ENCODE data around the gene RHOU.
"Not testable (repeated sequence)": the region's sequence is repeated elsewhere in the genome, so short reads cannot be mapped to it uniquely, and the experiment has no call there.

RHOU gene

DNA sequence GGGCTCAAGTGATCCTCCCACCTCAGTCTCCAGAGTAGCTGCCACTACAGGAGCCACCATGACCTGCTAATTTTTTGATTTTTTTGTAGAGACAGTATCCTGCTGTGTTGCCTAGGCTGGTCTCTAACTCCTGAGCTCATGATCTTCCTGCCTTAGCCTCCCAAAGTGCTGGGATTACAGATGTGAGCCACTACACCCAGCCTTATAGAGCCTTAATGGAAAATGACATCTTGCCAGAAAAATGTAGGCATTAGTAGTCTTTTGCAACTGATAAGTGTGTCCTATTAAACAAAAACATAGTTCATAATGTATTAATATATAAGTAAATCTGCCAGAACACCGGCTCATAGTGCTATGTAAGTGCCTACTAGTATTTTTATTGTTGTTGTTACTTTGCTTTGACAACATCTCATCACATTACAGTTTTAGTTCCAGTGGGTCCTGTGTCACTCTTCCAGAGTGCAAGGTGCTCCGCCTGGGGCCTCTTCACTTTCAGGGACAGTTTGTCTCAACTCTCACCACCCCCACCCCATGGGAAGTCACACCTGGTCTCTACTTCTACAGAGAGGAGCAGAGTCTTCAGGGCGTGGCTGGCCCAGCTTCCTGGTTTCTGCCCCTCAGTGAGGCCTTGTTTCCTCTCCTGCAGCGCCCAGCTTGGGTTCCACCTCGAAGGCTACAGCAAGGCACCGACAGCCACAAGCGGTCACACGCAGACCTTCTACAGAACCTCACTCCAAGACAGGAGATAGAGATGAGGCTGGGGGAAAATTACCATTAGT, 30.1 kb downstream of the RHOU start:
- no peak for DNase-seq

DNA sequence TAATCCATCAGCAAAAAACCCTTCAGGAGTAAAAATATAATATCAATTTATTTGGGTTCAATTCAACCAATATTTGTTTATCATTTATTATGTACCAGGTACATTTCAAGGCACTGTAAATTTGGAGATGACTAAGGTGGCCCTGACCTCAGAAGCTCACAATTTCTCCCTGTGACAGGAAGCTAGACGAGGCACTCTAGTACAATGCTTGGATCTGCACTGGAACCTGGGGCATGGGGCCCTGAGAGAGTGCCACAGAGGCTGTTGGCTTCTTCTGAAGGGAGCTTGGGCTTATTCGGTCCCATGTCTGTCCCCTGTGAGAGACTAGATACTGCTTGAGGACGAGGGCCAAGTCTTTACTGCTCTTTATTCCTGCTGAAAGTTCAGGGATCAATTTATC, 31.5 kb downstream of the RHOU start:
- no peak for DNase-seq

DNA sequence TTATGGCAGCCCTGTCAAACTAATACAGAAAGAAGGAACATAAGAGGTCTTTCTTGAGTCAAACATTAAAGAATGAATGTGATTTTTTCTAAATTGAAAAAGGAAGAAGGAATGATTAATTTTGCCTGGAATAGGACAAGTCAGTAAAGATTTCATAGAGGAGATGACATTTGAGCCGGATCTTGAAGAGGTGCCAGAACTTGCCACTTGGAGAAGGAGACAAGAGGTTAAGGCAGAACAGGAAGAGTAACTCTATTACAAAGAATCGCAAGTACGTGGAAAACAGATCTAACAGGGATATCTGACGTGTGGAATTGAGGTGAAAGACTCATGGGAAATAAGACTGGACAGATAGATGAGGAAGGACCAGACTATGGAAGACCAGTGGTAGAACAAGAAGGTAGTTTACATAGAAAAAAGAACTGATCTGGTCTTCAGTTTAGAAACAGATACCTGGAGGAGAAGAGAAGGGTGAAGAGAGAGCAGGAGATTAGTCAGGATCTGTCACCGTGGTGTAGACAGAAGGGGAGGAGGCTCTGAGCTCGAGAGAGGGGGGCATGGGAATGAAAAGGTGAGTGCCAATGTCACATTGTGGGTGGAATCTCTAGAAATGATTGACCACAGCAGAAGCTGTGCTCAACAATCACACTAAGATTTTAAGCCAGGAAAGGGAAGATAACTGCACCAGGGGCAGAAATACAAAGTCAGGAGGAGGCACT, 32.5 kb downstream of the RHOU start:
- DNase-seq, result no peak

DNA sequence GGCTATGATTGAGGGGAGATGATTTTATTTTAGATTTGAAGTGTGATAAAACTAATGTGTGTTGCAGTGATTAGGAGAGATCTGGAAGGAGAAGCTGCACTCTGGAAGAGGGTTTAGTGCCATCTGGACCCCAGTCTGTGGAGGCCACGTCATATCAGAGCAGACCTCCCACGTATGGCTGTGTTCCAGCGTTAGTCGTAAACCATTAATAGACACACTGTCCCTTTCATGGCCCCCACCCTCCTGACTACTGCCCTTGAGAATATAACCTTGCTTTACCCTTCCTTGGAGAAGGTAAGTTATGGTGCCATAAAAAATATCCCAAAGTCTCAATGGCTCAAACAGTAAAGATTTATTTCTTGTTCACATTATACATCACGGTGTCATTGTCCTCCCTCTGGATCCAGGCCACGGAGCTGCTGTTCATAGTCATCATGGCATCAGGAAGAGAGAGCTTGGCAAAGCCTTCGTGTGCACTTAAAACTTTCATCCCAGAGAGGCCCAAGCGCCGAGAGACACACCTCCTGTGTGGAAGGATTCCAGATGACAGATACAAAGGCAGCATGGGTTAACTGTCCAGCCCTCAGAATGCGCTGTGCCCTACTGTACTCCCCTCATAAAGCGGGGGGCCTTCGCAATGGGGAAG, 33.2 kb downstream of the RHOU start:
- no peak for DNase-seq

DNA sequence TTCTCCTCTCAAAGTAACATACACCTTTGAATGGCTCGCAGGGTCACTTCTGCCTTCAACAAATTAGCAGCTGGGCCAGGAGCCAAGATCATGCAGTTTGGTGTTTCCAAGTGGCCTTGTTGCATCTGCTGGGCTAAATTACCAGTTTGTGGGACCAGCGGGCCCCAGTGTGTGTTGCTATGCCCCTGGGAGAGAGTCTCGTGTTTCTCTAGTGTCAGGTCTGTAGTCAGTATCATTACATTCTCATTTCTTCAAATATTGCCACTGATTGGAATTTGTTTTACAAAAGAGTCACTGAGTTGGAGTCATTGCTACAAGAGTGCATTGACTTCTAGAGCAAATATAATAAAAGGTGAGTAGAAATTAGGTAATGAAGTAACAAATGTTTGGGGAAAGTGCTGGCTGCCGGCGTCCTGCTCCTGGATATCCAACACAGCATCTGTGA, 35.5 kb downstream of the RHOU start:
- no peak for DNase-seq

DNA sequence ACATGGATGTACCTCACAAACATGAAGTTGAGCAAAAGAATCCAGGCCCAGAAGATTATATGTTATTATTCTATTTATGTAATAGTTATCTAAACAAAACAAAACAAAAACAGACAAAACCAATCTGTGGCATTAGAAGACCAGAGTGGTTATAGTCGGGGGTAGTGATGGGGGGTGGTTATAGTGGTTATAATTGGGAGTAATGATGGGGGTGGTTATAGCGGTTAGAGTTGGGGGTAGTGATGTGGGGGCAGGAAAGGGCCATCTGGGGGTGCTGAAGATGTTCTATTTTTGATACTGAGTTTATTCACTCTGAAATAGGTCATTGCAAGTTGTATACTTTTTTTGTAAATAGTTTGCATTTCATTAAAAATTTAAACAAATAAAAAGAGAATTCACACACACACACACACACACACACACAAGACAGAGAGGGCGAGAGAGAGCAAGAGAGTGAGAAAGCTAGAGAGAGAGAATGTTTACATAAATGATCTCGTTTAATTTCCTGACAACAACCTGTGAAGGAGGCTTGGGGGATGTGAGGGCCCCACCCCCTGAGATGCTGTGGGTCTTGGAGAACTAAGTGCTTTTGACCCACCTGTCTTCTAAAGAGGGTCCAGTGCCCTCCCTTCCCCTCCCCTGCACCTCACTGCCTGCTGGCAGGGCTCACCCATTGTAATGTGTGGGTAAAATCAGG, 37.4 kb downstream of the RHOU start:
- DNase-seq, result no peak

DNA sequence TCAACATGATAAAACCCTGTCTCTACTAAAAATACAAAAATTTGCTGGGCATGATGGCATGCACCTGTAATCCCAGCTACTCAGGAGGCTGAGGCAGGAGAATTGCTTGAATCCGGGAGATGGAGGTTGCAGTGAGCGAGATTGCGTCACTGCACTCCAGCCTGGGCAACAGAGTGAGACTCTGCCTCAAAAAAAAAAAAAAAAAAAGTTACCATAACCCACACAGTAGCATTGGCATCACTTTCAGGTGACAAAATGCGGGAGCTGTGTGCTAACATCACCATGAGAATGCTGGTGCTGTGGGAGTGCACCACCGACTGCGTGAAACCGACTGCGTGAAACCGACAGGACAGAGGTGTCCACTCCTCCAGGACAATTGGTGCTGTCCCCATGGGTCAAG, 40.7 kb downstream of the RHOU start:
- not testable (repeated sequence) for DNase-seq

DNA sequence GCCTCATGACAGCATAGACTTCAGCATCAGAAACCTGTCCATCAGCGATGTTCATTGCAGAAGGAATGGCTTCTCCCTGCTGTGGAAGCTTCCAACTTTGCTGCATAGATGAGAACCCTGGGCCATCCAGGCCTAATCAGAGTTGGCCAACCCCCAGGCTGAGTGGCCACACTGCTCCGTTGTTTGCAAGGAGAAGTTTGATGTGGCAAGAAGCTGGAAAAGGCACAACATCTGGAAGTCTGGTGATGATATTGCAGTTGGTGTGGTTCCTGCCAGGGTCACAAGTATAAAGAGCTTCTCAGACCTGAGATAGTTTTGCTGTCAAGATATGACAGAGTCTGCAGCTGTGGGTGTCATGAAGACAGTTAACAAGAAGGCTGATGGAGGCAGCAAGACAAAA, 41.2 kb downstream of the RHOU start:
- DNase-seq, result no peak

DNA sequence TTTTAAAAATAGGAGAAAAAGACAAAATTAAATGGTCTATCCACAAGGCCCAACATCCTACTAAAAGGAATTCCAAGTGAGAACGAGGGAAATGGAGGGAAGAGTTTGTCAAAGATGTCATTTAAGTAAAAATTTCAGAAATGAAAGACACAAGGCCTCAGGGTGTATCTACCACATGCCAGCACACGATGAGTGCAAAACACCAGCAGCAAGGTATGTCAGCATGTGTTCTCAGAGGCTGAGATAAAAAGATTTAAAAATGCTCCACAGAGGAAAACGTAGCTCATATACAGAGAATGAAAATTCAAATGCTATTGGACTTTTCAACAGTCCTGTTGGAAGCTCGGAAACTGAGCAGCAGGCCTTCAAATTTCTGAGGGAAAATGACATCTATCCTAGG, 42.0 kb downstream of the RHOU start:
- no peak for DNase-seq

DNA sequence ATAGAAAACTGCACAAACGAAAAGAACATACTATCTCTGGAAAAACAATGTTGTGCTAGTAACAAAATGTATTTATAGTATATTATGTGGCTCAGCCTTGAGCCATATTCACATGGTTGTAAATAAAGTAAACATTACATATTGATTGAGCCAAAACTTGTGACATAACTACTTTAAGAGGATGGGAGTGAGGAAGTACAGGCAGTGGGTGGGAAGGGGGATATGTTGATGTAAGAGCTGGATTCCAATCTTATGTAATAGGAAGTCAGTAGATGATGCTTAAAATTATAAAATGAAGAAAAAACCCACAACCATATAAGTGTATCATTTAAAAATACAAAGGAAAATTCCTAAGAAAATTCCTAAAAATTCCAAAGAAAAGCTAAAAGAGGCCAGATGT, 42.7 kb downstream of the RHOU start:
- no peak for DNase-seq

DNA sequence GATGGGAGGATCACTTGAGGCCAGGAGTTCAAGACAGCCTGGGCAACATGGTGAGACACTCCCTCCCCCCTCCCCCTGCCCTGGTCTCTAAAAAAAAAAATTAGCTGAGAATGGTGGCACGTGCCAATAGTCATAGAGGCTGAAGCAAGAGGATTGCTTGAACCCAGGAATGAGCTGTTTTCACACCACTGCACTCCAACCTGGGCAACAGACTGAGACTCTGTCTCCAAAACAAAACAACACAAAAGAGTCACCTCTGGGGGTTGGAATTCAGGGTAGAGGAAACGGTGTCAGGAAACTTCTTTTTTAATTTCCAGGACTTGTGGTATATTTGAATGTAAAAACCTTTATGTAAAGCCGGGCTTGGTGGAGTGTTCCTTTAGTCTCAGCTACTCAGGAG, 43.2 kb downstream of the RHOU start:
- no peak for DNase-seq

DNA sequence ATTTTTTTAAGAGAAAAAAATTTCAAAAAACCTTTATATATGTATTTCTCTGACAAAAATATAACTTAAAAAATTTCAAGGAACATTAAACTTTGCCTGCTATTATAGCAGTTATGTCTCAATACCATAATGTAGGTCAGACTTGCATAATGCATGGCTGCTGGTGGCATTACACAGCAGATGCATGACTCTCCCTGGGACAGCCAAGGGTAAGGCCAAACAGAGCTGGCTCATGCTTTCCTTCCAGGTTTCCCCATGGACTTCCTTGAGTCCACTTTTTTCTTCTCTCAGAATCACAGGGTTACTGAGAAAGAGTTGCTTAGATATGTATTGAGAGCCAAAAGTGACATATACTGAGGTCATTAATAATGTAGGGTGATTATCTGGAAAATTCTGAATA, 43.7 kb downstream of the RHOU start:
- DNase-seq, result no peak

DNA sequence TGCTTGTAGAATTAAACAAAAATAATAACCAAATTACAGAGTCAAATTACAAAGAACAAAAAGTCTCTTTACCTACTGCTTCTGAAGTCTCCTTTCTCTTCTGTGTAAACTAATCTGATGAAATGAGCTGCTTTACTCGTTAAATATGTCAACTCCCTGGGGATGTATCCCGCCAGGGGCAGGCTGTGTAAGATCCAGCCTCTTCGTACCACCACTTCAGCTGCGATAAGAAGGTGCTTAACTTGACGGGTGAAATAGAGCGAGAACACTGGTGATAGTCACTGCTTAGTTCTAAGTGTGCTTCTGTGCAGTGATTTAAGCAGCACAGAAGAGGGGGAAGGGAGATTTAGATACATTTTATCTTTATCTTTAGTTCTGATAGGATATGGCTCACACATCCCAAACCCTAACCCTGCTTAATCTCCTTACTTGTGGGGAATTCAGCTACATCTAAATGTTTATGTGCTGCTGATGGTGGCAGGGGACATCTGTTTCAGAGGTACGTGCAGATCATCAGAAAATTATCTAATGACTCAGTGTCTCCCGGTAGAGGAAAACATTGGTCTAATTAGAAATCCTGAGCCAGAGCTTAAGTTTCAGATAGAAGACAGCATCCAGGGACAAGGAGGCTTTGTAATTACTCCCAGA, 46.0 kb downstream of the RHOU start:
- no peak for DNase-seq

DNA sequence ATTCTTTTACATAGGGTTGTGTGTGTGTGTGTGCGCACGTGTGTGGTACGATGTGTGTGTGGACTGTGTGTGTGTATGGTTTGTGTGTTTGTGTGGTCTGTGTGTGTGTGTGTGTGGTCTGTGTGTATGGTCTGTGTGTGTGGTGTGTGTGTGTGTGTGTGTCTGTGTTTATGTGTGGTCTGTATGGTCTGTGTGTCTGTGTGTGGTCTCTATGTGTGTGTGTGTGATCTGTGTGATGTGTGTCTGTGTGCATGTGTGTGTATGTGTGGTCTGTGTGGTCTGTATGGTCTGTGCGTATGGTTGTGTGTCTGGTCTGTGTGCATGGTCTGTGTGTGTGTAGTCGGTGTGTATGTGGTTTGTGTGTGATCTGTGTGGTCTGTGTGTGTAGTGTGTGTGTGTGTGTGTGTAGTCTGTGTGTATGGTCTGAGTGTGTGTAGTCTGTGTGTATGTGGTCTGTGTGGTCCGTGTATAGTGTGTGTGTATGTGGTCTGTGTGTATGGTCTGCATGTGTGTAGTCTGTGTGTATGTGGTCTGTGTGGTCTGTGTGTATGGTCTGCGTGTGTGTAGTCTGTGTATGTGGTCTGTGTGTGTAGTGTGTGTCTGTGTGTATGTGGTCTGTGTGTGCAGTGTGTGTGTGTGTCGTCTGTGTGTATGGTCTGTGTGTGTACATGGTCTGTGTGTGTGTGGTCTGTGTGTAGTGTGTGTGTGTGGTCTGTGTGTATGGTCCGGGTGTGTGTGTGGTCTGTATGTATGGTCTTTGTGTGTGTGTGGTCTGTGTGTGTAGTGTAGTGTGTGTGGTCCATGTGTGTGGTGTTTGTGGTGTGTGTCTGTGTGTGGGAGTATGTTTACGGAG, 46.8 kb downstream of the RHOU start:
- no peak for DNase-seq

DNA sequence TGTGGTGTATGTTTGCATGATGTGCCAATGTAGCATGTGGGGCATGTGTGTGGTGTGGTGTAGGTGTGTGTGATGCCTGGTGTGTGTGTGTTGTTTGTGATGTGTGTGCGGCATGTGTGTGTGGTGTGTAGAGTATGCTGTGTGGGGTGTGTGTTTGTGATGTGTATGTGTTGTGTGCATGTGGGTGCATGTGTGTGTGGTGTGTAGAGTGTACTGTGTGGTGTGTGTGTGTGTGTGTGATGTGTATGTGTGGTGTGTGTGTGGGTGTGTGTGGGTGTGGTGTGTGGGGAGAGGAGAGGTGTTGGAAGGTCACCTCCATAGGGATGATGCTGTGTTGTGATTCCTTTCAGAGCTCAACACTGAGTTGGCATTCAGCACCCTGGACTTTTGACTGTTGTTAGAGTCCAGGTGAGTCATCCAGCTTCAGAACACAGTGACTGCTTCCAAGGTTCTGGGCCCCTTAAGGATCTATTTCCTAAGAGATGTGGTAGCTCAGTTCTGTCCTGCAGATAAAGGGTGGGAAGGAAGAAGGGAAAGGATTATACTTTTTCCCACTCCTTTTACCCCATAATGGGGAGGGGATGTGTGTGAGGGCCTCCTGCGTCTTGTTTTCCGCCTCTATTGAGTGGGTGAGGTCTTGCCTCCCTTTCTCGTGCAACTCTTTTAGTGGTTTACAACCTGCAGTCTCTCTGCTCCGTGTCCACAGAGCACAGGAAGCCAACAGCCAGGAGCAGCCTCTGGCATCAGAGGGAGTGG, 47.6 kb downstream of the RHOU start:
- no peak for DNase-seq

DNA sequence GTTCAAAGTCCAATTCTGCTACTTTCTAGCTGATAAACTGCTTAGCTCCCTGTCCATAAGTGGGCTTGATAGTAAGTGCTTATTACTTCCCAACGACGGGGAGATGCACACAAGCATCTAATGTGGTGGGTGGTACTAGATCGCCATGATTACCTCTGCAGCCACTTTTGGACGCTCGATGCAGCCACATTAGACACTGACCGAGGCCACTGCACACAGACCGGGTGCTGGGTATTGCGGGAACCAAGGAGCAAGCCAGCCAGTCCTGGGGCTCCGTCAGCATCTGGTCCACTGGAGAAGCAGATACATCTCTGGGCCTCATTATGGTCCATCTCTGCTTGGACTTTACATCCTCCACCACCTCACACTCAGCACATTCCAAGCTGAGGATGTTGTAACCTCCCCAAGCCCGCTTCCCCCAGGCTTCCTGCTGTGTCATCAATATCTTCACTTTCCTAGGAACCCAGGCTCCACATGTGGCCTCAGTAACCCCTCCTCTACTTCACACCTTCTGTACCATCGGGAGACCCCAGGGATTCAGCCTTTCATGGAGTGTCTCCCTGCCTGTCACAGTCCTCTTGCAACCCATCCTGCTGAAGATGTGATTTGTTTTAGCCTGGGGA, 48.2 kb downstream of the RHOU start:
- DNase-seq, result no peak

DNA sequence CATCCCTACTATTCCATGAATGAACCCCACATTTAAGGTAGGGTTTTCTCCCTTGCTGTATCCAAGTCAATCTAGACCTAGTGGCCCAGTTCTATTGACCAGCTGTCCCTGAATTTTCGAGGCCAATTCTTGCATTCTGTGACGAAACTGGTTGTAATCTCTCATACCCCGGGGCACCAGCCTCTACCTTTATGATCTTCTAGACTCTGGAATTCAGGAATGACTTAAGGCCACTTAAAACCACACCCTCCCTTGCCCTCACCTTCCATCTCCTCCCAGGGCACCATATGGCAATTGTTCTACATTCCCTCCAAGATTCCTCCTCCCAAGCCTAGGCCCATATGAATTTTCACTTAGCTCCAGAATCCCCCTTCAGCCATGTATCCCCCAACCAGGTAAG, 48.9 kb downstream of the RHOU start:
- DNase-seq, result no peak

DNA sequence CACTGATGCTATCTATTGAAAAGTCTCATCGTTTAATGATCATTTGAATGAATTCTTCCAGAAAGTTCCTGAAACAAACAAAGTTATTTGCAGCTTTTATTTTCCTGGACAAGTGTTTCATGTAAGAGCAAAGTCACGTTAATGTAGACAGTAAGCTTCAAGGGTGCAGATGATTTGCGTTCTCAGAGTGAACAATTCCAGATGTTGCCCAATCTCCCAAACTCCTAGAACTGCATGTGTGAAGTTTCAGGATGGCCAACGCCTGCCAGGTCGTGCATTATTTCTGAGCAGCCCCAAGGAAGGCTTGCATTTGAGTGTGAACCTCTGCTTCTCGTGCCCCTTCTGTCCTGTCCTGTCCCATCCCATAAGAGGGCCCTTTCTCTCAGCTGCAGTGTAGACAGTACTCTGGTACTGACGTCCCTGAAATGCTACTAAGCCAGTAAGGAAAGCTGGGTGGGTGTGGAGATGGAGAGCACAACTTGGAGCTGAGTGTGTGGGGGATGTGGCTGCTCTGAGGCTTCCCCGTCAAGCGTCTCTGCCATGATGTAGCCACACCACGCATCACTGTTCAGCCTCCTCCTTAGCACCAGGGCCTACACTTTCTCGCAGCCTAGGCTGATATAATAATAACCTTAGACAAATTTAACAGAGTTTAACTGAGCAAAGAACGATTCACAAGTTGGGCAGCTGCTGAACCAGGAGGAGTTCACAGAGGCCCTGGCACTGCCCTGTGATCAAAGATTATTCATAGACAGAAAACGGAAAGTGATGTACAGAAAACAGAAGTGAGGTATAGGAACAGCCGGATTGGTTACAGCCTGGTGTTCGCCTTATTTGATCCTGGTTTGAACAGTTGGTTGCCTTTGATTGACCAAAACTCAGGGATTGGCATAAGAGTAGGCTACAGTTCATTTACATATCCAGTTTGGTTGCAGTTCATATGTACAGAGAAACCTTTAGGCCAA, 50.4 kb downstream of the RHOU start:
- no peak for DNase-seq

DNA sequence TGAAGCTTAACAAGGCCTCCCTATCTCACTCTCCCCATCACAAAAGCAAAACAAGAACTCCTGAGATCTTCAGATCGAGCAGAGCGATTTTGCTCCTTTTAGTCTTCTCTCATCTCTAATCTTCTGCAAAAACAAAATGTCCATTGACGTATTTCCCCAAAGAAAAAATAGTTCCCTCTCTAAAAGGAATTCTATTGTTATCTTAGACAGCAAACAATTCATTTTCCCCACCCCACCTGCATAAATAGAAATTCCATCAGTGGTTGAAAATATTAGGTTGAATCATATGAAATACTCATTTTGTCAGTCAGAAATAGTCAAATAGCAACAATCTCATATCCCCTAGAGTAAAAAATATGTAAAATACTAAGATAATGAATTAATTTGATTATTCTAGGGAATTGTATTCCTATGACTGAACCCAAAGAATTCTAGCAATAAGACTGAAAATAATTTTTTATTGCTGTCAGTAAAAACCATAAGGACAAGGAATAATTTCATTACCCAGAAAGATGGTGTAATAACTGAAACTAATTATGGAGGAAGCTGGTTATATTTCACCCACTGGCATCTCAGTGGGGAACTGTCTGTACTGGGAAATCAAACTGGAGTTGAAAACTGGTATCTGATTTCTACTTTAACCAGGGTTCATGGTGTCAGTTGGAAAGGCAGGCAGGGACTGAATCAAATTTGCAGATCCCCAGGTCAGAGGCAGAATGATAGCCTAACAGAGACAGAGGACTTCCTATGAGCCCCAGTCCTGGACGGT, 51.3 kb downstream of the RHOU start:
- DNase-seq, result no peak
